Embryonic facial prominence (tissue), 1 donor: ENCODE results near the gene SH3RF3.
A peak's percentile ranks its signal among the peaks of the same experiment; 100 is the strongest.

Experiments used
- DNase-seq: peaks from one replicate; pipeline ENCODE4 v3.0.0-alpha.2; 2016; ENCODE audit errors: extremely low spot score

Gene SH3RF3

GRCh38 chr2:109497911-109498870 is 369.2 kb downstream of the SH3RF3 start:
- no peak for DNase-seq

- DNase-seq = no peak
These were observed 369.9 kb downstream of the SH3RF3 start for GRCh38 chr2:109498906-109499305.

GRCh38 chr2:109499566-109499965 is 370.6 kb downstream of the SH3RF3 start:
- DNase-seq = no peak

GRCh38 chr2:109500910-109501309 is 371.9 kb downstream of the SH3RF3 start:
- no peak for DNase-seq

GRCh38 chr2:109501461-109501860 is 372.5 kb downstream of the SH3RF3 start:
- DNase-seq = no peak

- no peak for DNase-seq
These were observed 374.2 kb downstream of the SH3RF3 start for GRCh38 chr2:109503191-109503590.

GRCh38 chr2:109507217-109507616 is 378.2 kb downstream of the SH3RF3 start:
- no peak for DNase-seq

- DNase-seq = no peak
These were observed 378.8 kb downstream of the SH3RF3 start for GRCh38 chr2:109507828-109508227.

- no peak for DNase-seq
These were observed 379.6 kb downstream of the SH3RF3 start for GRCh38 chr2:109508556-109508955.

GRCh38 chr2:109510136-109511028 is 381.4 kb downstream of the SH3RF3 start:
- DNase-seq = no peak

- DNase-seq = no peak
These were observed 382.2 kb downstream of the SH3RF3 start for GRCh38 chr2:109511168-109511567.

GRCh38 chr2:109512076-109512475 is 383.1 kb downstream of the SH3RF3 start:
- no peak for DNase-seq

- DNase-seq = no peak
These were observed 384.2 kb downstream of the SH3RF3 start for GRCh38 chr2:109513230-109513629.

- DNase-seq = peak; percentile 52
These were observed 385.0 kb downstream of the SH3RF3 start for GRCh38 chr2:109513749-109514588.

- DNase-seq = no peak
These were observed 385.9 kb downstream of the SH3RF3 start for GRCh38 chr2:109514857-109515256.

GRCh38 chr2:109516445-109517117 is 387.6 kb downstream of the SH3RF3 start:
- DNase-seq = no peak

GRCh38 chr2:109517118-109517889 is 388.3 kb downstream of the SH3RF3 start:
- DNase-seq = no peak

GRCh38 chr2:109519513-109519912 is 390.5 kb downstream of the SH3RF3 start:
- DNase-seq = no peak

- no peak for DNase-seq
These were observed 392.4 kb downstream of the SH3RF3 start for GRCh38 chr2:109521233-109522062.
